Measurements from ENCODE around the gene GYPC.

The GYPC gene

GRCh38 chr2:126660971-126661370, 5.0 kb downstream of the GYPC start:
- 92% methylated on average over 7 of the region's 7 CpGs for WGBS
- Histone ChIP-seq H3K9me3 (ENCODE audit: insufficient read depth, low read depth, low read length) (no peaks in the 10 kb centered on the region), H3K27me3 (ENCODE audit: insufficient read depth, low read length) (peaks cover 14% of the 10 kb centered on the region), H3K4me1 (ENCODE audit: insufficient read depth, low read length) (peaks cover 27% of the 10 kb centered on the region), H3K36me3 (ENCODE audit: insufficient read depth, low read length) (no peaks in the 10 kb centered on the region), H3K27ac (ENCODE audit: low read depth, low read length) (no peak overlapping the region), H3K9ac (ENCODE audit: low read depth, low read length) (no peak overlapping the region), H3K4me3 (ENCODE audit: low read length) (no peak overlapping the region)

GRCh38 chr2:126661702-126662500, 5.9 kb downstream of the GYPC start:
- Histone ChIP-seq H3K27ac (ENCODE audit: low read depth, low read length) (no peak overlapping the region), H3K9ac (ENCODE audit: low read depth, low read length) (no peak overlapping the region), H3K4me1 (ENCODE audit: insufficient read depth, low read length) (peaks cover 28% of the 10 kb centered on the region), H3K9me3 (ENCODE audit: insufficient read depth, low read depth, low read length) (no peaks in the 10 kb centered on the region), H3K4me3 (ENCODE audit: low read length) (no peak overlapping the region), H3K36me3 (ENCODE audit: insufficient read depth, low read length) (no peaks in the 10 kb centered on the region), H3K27me3 (ENCODE audit: insufficient read depth, low read length) (peaks cover 5% of the 10 kb centered on the region)
- 95% methylated on average over 10 of the region's 10 CpGs for WGBS

GRCh38 chr2:126662621-126663020, 6.7 kb downstream of the GYPC start:
- no peak overlapping the region for H3K9ac ChIP-seq (ENCODE audit: low read depth, low read length)
- H3K4me3 ChIP-seq (ENCODE audit: low read length): no peak overlapping the region
- peaks cover 21% of the 10 kb centered on the region for H3K4me1 ChIP-seq (ENCODE audit: insufficient read depth, low read length)
- 87% methylated on average over 7 of the region's 7 CpGs for WGBS
- no peaks in the 10 kb centered on the region for H3K27me3 ChIP-seq (ENCODE audit: insufficient read depth, low read length)
- no peaks in the 10 kb centered on the region for H3K36me3 ChIP-seq (ENCODE audit: insufficient read depth, low read length)
- H3K9me3 ChIP-seq (ENCODE audit: insufficient read depth, low read depth, low read length): no peaks in the 10 kb centered on the region
- H3K27ac ChIP-seq (ENCODE audit: low read depth, low read length): no peak overlapping the region

DNA sequence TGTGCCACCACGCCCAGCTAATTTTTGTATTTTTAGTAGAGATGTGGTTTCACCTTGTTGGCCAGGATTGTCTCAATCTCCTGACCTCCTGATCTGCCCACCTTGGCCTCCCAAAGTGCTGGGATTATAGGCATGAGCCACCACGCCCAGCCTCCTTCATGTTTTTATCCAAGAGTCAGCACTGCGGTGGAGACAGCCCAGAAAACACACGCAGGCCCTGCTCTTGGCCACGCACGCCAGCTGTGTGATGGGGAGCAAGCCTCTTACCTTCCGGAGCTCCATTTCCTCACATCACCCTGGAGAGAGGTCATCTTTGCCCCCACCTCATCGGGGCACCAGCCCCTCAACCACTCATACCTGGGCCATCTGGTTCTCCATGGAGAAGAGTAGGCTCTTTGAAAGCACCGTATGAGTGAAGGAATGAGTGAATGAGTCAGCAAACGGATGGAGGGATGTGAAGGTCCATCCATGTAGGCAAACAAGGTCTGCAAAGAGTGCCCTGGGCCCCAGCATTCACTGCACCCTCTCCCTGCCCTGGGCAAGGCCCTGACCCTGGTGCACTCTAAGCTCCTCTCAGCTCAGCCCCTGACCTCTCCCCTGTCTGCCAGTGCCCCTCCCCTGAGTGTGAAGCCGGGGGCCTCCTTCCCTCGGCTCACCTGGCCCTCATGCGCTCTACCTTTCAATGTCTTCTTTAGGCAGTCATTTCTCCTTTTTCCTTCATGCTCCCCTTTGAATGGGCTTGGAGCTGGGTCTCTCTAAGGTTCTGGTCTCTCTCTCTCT, 7.4 kb downstream of the GYPC start:
- H3K9me3 ChIP-seq (ENCODE audit: insufficient read depth, low read depth, low read length): no peaks in the 10 kb centered on the region
- no peak overlapping the region for H3K27ac ChIP-seq (ENCODE audit: low read depth, low read length)
- H3K4me3 ChIP-seq (ENCODE audit: low read length): no peak overlapping the region
- H3K4me1 ChIP-seq (ENCODE audit: insufficient read depth, low read length): peaks cover 13% of the 10 kb centered on the region
- H3K36me3 ChIP-seq (ENCODE audit: insufficient read depth, low read length): no peaks in the 10 kb centered on the region
- no peak overlapping the region for H3K9ac ChIP-seq (ENCODE audit: low read depth, low read length)
- H3K27me3 ChIP-seq (ENCODE audit: insufficient read depth, low read length): no peaks in the 10 kb centered on the region
- WGBS: 90% methylated on average over 13 of the region's 13 CpGs

- Histone ChIP-seq H3K4me3 (ENCODE audit: low read length) (no peak overlapping the region), H3K4me1 (ENCODE audit: insufficient read depth, low read length) (peaks cover 5% of the 10 kb centered on the region; the same call in 1 of the 2 replicates), H3K27ac (ENCODE audit: low read depth, low read length) (no peak overlapping the region), H3K27me3 (ENCODE audit: insufficient read depth, low read length) (no peaks in the 10 kb centered on the region), H3K9me3 (ENCODE audit: insufficient read depth, low read depth, low read length) (no peaks in the 10 kb centered on the region), H3K9ac (ENCODE audit: low read depth, low read length) (no peak overlapping the region), H3K36me3 (ENCODE audit: insufficient read depth, low read length) (no peaks in the 10 kb centered on the region)
- WGBS: 86% methylated on average over 3 of the region's 3 CpGs
Measured at GRCh38 chr2:126664234-126664633, 8.3 kb downstream of the GYPC start.

- no peaks in the 10 kb centered on the region for H3K9me3 ChIP-seq (ENCODE audit: insufficient read depth, low read depth, low read length)
- no peak overlapping the region for H3K4me3 ChIP-seq (ENCODE audit: low read length)
- no peak overlapping the region for H3K27ac ChIP-seq (ENCODE audit: low read depth, low read length)
- no peaks in the 10 kb centered on the region for H3K27me3 ChIP-seq (ENCODE audit: insufficient read depth, low read length)
- peaks cover 5% of the 10 kb centered on the region; the same call in 1 of the 2 replicates for H3K4me1 ChIP-seq (ENCODE audit: insufficient read depth, low read length)
- WGBS: 85% methylated on average over 2 of the region's 2 CpGs
- H3K9ac ChIP-seq (ENCODE audit: low read depth, low read length): no peak overlapping the region
- H3K36me3 ChIP-seq (ENCODE audit: insufficient read depth, low read length): no peaks in the 10 kb centered on the region
Measured at GRCh38 chr2:126664639-126665038, 8.7 kb downstream of the GYPC start.

DNA sequence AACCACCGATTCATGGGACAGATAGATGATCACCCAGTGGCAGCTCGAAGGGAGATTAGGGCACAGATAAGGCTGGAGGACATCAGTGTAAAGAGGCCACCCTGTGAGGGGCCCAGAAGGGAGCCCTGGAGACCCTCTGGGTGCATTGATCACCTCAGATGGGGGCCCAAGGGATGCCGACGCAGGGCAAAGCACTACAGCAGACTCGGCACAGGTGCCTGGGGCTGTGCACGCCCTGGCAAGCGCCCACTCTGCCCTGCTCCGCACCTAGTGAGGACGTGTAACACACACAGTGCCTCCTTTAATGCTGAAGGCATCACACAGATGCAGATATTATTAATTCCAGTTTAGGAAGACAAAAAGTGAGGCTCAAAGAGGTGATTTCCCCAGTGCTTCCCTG, 9.5 kb downstream of the GYPC start:
- no peaks in the 10 kb centered on the region for H3K36me3 ChIP-seq (ENCODE audit: insufficient read depth, low read length)
- 91% methylated on average over 9 of the region's 9 CpGs for WGBS
- H3K9me3 ChIP-seq (ENCODE audit: insufficient read depth, low read depth, low read length): no peaks in the 10 kb centered on the region
- peaks cover 5% of the 10 kb centered on the region; the same call in 1 of the 2 replicates for H3K4me1 ChIP-seq (ENCODE audit: insufficient read depth, low read length)
- no peak overlapping the region for H3K4me3 ChIP-seq (ENCODE audit: low read length)
- H3K27ac ChIP-seq (ENCODE audit: low read depth, low read length): no peak overlapping the region
- H3K9ac ChIP-seq (ENCODE audit: low read depth, low read length): no peak overlapping the region
- H3K27me3 ChIP-seq (ENCODE audit: insufficient read depth, low read length): no peaks in the 10 kb centered on the region

GRCh38 chr2:126668254-126668653, 12.3 kb downstream of the GYPC start:
- Histone ChIP-seq H3K36me3 (ENCODE audit: insufficient read depth, low read length) (no peaks in the 10 kb centered on the region), H3K27me3 (ENCODE audit: insufficient read depth, low read length) (no peaks in the 10 kb centered on the region), H3K9ac (ENCODE audit: low read depth, low read length) (no peak overlapping the region), H3K4me3 (ENCODE audit: low read length) (no peak overlapping the region), H3K9me3 (ENCODE audit: insufficient read depth, low read depth, low read length) (no peaks in the 10 kb centered on the region), H3K4me1 (ENCODE audit: insufficient read depth, low read length) (peaks cover 5% of the 10 kb centered on the region; the same call in 1 of the 2 replicates), H3K27ac (ENCODE audit: low read depth, low read length) (no peak overlapping the region)
- WGBS: 98% methylated on average over 4 of the region's 4 CpGs

- H3K27ac ChIP-seq (ENCODE audit: low read depth, low read length): no peak overlapping the region
- no peaks in the 10 kb centered on the region for H3K36me3 ChIP-seq (ENCODE audit: insufficient read depth, low read length)
- no peak overlapping the region for H3K9ac ChIP-seq (ENCODE audit: low read depth, low read length)
- WGBS: 85% methylated on average over 6 of the region's 6 CpGs
- peaks cover 5% of the 10 kb centered on the region; the same call in 1 of the 2 replicates for H3K4me1 ChIP-seq (ENCODE audit: insufficient read depth, low read length)
- no peak overlapping the region for H3K4me3 ChIP-seq (ENCODE audit: low read length)
- H3K9me3 ChIP-seq (ENCODE audit: insufficient read depth, low read depth, low read length): no peaks in the 10 kb centered on the region
- H3K27me3 ChIP-seq (ENCODE audit: insufficient read depth, low read length): no peaks in the 10 kb centered on the region
Measured at GRCh38 chr2:126669772-126670171, 13.8 kb downstream of the GYPC start.

GRCh38 chr2:126671488-126671887, 15.5 kb downstream of the GYPC start:
- H3K27ac ChIP-seq (ENCODE audit: low read depth, low read length): no peak overlapping the region
- H3K27me3 ChIP-seq (ENCODE audit: insufficient read depth, low read length): no peaks in the 10 kb centered on the region
- no peak overlapping the region for H3K4me3 ChIP-seq (ENCODE audit: low read length)
- peaks cover 17% of the 10 kb centered on the region for H3K9me3 ChIP-seq (ENCODE audit: insufficient read depth, low read depth, low read length)
- no peak overlapping the region for H3K9ac ChIP-seq (ENCODE audit: low read depth, low read length)
- 96% methylated on average over 7 of the region's 7 CpGs for WGBS
- no peaks in the 10 kb centered on the region for H3K4me1 ChIP-seq (ENCODE audit: insufficient read depth, low read length)
- H3K36me3 ChIP-seq (ENCODE audit: insufficient read depth, low read length): peaks cover 4% of the 10 kb centered on the region; the same call in 1 of the 2 replicates

DNA sequence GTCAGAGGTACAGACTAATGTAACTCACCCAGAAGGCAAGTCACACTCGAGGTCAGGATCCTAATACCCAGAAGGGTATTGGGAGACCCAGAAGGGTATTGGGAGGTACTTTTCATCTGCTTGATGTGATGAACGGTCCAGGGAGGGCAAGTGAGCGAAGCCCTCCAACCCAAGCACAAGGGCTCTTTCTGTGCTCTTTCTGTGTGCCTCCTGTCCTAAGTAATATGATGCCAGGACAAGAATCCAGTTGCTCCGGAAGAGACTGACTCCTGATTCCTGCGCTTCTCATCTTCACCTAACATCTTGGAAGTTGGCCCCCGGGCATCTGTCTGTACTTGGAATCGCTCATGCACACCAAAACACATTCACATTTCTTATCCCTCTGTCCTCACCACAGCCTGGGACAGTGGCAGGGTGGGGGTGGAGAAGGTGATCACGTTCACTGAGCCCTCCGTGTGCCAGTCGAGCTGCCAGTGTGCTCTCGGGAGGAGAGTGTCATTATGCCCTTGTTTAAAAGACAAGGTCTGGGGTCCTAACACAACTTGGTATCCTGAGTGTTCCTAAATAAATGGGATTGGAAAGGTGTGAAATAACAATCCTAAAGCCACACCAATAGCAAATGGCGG, 17.1 kb downstream of the GYPC start:
- H3K36me3 ChIP-seq (ENCODE audit: insufficient read depth, low read length): peaks cover 4% of the 10 kb centered on the region; the same call in 1 of the 2 replicates
- no peak overlapping the region for H3K27ac ChIP-seq (ENCODE audit: low read depth, low read length)

More for the DNA sequence above, 17.1 kb downstream of the GYPC start:
- Histone ChIP-seq H3K27me3 (ENCODE audit: insufficient read depth, low read length) (no peaks in the 10 kb centered on the region), H3K4me3 (ENCODE audit: low read length) (no peak overlapping the region), H3K4me1 (ENCODE audit: insufficient read depth, low read length) (no peaks in the 10 kb centered on the region), H3K9ac (ENCODE audit: low read depth, low read length) (no peak overlapping the region), H3K9me3 (ENCODE audit: insufficient read depth, low read depth, low read length) (peaks cover 19% of the 10 kb centered on the region)
- 94% methylated on average over 12 of the region's 12 CpGs for WGBS
